Neutrophil (primary cell): ENCODE data around the gene SLX4IP.

Experiments
- H3K27ac ChIP-seq: fragments of 200-600 bp; sonication (generic); 2 replicates; pipeline ENCODE4 v1.5.1; 2016; ENCODE audit warnings: mild to moderate bottlenecking, moderate library complexity
- H3K27me3 ChIP-seq: fragments of 200-600 bp; sonication (generic); 2 replicates; pipeline ENCODE4 v1.6.0; 2016; ENCODE audit warnings: mild to moderate bottlenecking
- H3K36me3 ChIP-seq: fragments of 200-600 bp; sonication (generic); 2 replicates; pipeline ENCODE4 v1.5.1; 2017
- H3K4me1 ChIP-seq, 2 experiments: fragments of 200-600 bp in 1 of 2; sonication (generic) in 1 of 2; 1 replicate in 1 of 2; 2 replicates in 1 of 2; pipeline versions ENCODE4 v1.5.1 to v1.6.1; 2013 to 2016; ENCODE audit warnings: low read depth in 1 of 2, low read length in 1 of 2, mild to moderate bottlenecking in 1 of 2, moderate library complexity in 1 of 2; ENCODE audit not compliant: control insufficient read depth in 1 of 2, insufficient read depth in 1 of 2
- H3K4me3 ChIP-seq, 2 experiments: fragments of 200-600 bp in 1 of 2; sonication (generic) in 1 of 2; 1 replicate in 1 of 2; 2 replicates in 1 of 2; pipeline ENCODE4 v1.5.1; 2013 to 2016; ENCODE audit warnings: low read depth in 1 of 2, low read length in 1 of 2, mild to moderate bottlenecking in 1 of 2, moderate library complexity in 1 of 2
- H3K9me3 ChIP-seq: fragments of 200-600 bp; sonication (generic); 2 replicates; pipeline ENCODE4 v1.5.1; 2016
- TF ChIP-seq, protein P1 (sequence below): fragments of 200-600 bp; sonication (generic); IDR thresholded peaks from 2 replicates; pipeline ENCODE4 v1.5.1; 2016; ENCODE audit warnings: antibody characterized with exemption

SLX4IP gene

GRCh38 chr20:10571313-10571815 lies 136.3 kb downstream of the SLX4IP start:
- Histone ChIP-seq H3K36me3 (peaks cover 5% of the 10 kb centered on the region), H3K4me3 (no peak overlapping the region), H3K27ac (no peak overlapping the region), H3K27me3 (no peaks in the 10 kb centered on the region), H3K4me1 (peaks cover under 1 to 2% of the 10 kb centered on the region in 2 experiments), H3K9me3 (no peaks in the 10 kb centered on the region)
- TF ChIP-seq, protein P1, sequence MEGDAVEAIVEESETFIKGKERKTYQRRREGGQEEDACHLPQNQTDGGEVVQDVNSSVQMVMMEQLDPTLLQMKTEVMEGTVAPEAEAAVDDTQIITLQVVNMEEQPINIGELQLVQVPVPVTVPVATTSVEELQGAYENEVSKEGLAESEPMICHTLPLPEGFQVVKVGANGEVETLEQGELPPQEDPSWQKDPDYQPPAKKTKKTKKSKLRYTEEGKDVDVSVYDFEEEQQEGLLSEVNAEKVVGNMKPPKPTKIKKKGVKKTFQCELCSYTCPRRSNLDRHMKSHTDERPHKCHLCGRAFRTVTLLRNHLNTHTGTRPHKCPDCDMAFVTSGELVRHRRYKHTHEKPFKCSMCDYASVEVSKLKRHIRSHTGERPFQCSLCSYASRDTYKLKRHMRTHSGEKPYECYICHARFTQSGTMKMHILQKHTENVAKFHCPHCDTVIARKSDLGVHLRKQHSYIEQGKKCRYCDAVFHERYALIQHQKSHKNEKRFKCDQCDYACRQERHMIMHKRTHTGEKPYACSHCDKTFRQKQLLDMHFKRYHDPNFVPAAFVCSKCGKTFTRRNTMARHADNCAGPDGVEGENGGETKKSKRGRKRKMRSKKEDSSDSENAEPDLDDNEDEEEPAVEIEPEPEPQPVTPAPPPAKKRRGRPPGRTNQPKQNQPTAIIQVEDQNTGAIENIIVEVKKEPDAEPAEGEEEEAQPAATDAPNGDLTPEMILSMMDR, result no peak

GRCh38 chr20:10572853-10573252 lies 137.7 kb downstream of the SLX4IP start:
- TF ChIP-seq, protein P1, result no peak
- no peak overlapping the region for H3K27ac ChIP-seq

GRCh38 chr20:10573273-10573950 lies 138.3 kb downstream of the SLX4IP start:
- H3K4me3 ChIP-seq, result no peak overlapping the region
- H3K36me3 ChIP-seq, result no peaks in the 10 kb centered on the region
- no peaks in the 10 kb centered on the region for H3K4me1 ChIP-seq
- H3K27me3 ChIP-seq, result no peaks in the 10 kb centered on the region
- no peak overlapping the region for H3K27ac ChIP-seq
- TF ChIP-seq, protein P1, result no peak
- H3K9me3 ChIP-seq, result no peaks in the 10 kb centered on the region

More at GRCh38 chr20:10572853-10573252, 137.7 kb downstream of the SLX4IP start:
- H3K9me3 ChIP-seq, result no peaks in the 10 kb centered on the region
- no peaks in the 10 kb centered on the region for H3K4me1 ChIP-seq
- no peaks in the 10 kb centered on the region for H3K36me3 ChIP-seq
- no peak overlapping the region for H3K4me3 ChIP-seq
- no peaks in the 10 kb centered on the region for H3K27me3 ChIP-seq

DNA sequence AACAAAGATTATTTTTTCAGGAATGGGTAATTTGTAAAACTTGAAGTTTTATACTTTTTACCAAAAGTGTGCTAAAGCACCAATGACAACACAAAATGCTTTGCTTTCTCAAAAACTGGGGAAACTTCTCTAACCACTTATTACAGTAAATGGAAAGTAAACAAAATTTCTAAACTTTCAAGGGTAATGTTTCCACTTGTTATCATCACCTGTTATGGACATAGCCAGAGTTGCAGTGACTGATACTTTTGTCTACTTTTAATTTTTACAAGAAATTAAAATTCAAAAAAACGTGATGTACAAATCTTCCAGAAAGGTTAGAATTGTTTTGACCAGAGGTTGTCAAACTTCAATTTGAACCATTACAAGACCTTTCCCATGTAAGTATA lies 138.8 kb downstream of the SLX4IP start:
- no peak overlapping the region for H3K27ac ChIP-seq
- H3K9me3 ChIP-seq, result no peaks in the 10 kb centered on the region
- H3K36me3 ChIP-seq, result no peaks in the 10 kb centered on the region
- no peaks in the 10 kb centered on the region for H3K27me3 ChIP-seq
- TF ChIP-seq, protein P1, result no peak
- no peaks in the 10 kb centered on the region for H3K4me1 ChIP-seq
- no peak overlapping the region for H3K4me3 ChIP-seq

GRCh38 chr20:10576411-10577090 lies 141.4 kb downstream of the SLX4IP start:
- Histone ChIP-seq H3K27me3 (no peaks in the 10 kb centered on the region), H3K36me3 (no peaks in the 10 kb centered on the region), H3K27ac (no peak overlapping the region), H3K4me1 (no peaks in the 10 kb centered on the region), H3K9me3 (no peaks in the 10 kb centered on the region), H3K4me3 (no peak overlapping the region)
- TF ChIP-seq, protein P1, result no peak
